Renal cortical epithelial cell (primary cell): Measurements from ENCODE around the gene STRN3. TPM values are rescaled to one million over a fixed set of nuclear protein-coding genes. Genes with fewer than 3 reads are reported as not detected.
A peak's percentile ranks its signal among the peaks of the same experiment; 100 is the strongest.
"Not testable (repeated sequence)": the region's sequence is repeated elsewhere in the genome, so short reads cannot be mapped to it uniquely, and the experiment has no call there.

Experiments used
- DNase-seq: peaks from one replicate; pipeline ENCODE4 v3.0.0-alpha.2; 2011; ENCODE audit warnings: low read depth
- total RNA-seq: library from RNA; depleted of rRNA; stranded (reverse); fragments of >200 nt; gene quantifications from 2 replicates; pipeline ENCODE4 v1.2.3, GENCODE V29; 2014

The STRN3 gene
- total RNA-seq, 1 donor from 2014 or later = 110 TPM

DNA sequence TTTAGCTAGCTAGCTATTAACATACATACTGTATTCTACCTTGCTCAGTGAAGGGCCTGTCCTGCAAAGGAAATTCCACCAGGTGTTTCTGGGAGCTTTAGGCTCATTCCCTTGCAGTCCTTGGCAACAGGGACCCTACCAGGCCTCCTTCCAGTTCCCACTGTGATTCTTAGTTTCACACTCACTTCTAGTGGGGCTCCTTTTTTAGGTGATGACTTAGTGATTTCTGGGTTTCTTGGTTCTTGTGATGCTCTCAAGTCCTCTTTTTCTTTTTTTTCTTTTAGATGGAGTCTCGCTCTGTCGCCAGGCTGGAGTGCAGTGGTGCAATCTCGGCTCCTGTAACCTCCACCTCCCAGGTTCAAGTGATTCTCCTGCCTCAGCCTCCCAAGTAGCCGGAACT, 10.4 kb upstream of the STRN3 start:
- no peak for DNase-seq

DNA sequence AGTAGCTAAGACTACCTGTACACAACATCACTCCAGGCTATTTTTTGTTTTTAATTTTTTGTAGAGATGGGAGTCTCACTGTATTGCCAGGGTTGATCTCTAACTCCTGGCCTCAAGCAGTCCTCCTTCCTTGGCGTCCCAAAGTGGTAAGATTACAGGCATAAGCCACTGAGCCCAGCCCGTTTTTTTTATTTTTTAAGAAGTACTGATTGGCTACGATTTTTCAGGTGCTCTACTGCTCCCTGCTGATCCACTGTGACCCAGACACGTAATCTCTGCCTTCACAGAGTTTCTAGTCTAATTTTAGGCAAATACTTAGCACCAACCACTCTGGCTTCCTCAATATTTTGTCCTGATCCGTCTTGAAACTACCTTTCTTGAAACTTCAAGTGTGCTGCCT, 4.3 kb upstream of the STRN3 start:
- DNase-seq = no peak

DNA sequence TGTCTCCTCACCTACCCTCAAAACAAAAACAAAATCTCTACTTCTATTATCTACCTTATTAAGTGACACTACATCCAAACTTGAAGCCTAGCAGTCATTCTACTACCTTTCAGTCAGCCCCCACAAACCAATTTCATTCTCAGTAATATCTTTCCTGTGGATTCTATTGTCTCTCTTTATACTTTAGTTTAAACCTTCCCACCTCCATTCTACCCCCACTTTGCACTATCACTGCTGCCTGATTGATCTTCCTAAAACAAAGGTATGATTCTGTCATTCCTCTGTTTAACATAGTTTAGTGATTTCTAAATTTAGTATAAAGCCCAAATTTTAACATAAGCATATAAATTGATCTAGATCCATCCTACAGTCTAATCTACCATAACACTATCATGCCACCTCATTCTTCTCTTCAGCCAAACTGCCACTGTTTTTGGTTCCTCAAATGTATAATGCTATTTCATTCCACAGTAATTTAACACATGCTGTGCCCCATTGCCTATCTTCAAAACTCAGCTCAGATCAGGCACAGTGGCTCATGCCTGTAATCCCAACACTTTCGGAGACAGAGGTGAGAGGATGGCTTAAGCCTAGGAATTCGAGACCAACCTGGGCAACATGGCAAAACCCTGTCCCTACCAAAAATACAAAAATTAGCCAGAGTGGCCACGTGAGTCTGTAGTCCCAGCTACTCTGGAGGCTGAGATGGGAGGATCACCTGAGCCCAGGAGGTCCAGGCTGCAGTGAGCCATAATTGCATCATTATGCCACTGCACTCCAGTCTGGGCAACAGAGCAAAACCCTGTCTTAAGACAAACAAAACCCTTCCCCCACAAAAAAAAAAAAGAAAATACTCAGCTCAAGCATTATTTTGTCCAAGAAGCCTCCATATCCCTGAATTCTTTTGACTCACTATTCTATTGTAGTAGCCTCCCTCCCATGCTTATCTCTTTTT, 3.1 kb upstream of the STRN3 start:
- DNase-seq = peak; percentile 45

DNA sequence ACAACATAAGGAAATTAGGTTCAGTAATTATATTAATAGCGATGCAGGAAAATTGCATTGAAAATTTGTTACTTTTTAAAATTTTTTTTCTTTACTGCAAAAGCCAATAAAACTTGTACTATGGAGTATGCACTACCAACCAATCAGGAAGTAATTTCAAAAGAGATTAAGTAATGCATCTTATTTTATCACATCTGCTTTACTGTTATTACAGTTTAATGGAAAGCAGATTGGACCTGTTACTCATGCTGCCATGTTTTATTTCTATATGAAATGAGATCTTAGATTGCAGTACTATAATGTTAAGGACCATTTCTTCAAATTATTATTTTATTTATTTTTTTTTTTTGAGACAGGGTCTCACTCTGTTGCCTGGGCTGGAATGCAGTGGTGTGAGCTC, 1.7 kb upstream of the STRN3 start:
- DNase-seq = no peak

DNA sequence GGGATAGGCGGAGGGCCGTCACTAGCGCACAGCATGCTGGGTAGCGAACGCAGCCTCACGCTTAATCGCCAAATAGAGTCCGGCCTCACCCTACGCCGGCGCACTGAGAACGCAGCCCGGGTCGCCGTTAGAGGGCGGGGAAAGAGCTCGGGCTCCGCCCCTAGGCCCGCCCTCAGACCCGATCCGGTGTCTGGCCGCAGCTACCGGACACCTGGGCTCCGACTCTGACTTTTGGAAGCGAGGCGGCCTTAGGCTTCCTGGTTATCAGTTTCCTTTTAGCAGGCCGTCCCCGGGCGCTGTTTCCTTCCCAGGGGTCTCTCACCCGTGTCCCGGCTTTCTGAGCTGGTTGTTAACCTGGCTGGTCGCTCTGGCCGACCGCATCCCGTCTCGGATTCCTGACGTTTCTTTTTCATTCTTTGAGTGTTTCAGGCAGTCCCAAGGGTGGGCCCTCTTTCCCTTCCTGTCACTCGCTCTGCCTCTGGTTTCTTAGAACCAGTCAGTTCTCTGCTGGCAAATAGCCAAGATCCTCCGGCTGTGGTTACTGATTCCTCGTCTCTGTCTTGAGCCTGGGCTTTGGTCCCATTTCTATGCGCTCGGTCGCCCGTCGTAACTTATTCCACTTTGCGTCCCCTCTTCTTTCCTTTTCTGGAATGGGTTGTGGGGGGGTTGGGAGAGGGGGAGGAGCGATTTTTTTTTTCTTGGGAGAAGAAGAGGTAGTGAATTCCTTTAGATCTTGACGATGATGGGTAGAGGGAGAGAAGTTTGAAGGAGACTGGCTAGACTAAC, 464 bp upstream of the STRN3 start:
- DNase-seq = peak; percentile 98

DNA sequence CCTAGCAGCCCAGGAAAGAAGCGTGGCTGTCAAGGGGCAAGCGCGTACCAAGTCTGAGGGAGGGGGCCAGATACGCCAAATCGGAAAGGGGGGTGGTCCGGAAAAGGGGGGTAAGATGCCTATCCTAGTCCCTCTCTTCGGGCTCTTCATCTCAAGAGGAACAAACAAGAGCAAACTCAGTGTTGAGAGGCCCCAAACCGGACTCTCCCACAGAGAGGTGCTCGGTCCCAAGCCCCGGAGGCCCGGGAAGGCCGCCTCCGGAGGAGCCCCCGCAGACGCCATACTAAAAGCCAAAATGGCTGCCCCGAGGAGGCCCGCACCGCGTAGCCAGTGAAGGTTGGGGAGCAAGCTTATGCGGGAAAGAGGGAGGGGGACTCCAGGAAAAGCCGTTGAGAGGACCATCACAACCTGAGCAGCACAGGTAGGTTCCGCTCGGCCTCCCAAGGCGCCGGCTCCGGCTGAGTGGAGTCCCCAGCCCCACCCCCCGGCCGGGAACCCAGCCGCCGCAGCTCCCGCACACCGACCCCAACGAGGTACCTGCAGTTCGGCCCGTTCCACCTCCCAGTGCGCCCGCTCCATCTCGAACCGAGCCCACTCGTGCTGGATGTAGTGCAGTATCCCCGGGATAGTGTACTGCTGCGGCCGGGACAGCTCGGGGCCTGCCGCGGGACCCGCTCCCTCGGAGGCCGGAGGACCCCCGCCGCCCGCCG, 657 bp downstream of the STRN3 start, which contains the start of gene AP4S1:
Gene AP4S1, plus strand, starts transcription at position 283 of the 710 bp plus-strand sequence. CDS start 40,548 bp downstream, outside the sequence.
- DNase-seq = no peak

DNA sequence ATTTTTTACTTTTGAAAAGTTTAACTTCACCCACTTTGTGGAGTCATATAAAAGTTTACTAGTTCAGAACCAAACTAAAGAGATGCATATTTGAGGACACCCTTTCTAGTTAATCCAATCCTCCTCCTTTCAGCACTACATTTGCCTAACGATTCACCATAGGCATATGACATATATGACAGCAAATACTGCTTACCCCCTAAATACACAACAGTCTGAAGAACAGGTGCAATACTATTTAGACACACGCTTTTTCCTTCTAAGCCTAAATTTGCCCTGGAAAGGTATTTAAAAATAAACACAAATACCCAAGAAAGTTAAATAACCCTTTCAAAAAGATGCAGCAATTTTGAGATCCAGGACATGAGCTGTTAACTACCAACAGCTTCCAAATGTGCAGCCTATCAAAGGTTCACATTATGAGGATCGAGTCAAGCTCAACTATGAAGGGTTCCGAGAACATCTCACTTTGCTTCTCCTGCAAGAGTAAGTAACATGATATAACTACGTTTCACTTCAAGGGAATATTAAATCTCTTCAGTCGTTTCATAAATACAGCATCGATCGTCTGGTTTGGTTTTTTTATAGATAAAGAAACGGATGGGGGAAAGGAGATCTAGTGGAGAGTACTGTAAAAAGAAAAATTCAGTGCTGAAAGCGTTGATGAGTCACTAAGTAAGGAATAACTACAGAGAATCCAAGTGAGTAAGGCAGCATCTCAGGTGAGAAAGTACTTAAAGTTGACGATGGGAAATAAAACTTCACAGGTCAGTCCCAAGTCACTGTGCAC, 1.4 kb downstream of the STRN3 start:
- DNase-seq = peak; percentile 61

DNA sequence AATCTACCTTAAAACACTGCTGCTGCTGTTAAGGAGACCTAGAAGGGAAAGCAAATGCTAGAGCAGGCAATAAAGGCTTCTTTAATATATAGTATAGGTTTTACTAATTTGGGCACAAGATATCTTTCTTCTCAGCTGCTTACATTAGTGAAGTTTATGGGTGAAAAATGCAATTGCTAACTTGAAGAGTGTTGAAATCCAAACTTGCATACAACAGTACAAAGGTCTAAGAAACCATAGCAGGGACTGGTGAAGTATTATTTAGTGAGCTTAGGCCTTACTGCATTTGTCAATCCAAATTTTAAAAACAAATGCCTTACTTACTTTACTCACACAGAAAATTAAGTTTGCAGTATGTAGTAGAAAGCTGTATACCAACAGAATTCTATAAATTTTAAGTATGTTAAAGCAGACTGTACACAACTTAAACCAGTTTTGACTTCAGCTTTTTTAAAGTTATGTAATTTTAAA, 2.1 kb downstream of the STRN3 start:
- peak; percentile 43 for DNase-seq

DNA sequence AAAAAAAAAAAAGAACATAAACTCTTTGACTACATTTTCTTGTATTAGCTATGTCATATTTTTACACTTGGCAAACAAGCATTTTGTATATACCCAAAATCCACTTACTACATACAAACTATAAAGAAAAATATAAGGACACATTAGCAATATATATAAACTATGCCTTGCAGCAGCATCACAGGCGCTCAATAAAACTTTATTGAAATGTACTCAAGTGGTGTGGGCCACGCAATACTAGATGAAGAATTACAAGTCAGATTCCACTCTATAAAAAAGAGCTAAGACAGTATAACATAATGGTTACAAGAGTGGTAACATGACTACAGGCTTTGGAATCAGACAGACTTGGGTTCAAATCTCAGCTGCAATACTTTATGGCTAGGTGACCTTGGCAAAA, 3.8 kb downstream of the STRN3 start:
- no peak for DNase-seq

DNA sequence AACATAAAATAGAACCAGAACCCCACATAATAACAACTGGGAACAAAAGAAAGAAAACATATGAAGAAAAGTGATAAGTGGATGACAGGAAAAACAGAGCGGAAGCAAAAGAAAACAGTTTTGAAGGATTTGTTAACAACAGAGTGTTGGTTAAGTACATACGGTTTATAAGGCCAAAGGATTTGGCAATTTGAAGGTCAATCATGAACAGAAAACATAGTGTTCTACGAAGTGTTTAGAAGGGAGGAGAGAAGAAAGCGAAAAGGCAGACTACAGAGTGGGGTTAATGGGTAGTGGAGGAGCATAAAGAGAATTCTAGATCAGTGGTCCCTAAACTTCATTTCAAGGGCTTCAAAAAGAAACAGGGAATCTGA, 4.6 kb downstream of the STRN3 start:
- no peak for DNase-seq

DNA sequence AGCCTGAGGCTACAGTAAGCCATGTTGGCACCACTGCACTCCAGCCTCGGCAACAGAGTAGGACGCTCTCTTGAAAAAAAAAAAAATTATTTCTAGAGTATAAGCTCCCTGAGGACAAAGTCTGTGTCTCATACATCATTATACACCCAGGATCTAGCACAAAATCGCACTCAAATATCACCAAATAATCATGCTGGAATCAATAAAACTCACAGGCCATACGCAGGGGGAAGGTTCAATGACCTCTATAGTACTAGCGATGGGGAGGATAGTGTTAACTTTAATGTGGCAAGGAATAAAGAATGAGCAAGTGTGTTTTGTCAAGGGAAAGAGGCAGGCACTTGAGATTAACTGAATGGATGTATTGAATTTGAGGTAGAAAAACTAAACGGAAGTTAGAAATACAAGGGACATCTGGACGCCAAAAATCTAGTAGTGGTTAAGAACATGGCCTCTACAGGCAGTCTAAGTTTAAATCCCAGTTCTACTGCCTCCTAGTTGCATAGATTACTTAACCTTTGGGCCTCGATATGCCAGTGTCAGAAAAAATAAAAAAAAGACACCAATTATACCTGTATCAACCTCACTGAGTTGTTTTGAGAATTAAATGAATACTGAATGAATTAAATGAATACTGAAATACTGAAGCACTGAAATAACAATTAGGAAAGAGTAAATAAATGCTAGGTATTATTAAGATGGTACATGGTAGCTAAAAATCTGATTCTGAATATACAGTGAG, 5.2 kb downstream of the STRN3 start:
- DNase-seq = no peak

DNA sequence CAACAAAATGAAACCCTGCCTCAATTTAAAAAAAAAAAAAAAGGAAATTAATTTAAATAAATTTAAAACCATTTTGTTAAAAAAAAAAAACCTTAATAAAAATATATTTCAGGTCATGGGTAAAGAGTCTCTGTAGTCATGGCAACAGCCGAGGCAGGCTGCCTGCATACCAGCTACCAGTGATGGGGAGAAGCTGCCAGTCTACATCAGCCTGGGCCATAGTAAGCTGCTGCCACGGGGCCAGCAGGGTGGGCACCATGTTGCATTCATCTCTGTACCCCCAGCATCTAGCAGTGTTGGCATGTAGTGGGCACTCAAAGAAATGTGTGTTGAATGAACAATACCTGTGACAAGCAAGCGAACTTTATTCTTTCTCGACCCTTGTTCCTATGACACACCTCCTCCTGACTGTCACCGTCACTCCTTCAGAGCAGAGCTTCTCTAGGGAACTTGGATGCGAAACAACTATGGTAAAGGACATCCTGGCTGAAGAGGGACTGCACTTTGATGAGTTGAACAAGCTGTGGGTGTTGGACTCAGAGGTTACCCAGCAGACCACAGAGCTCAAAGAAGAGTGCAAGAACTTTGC, 8.0 kb downstream of the STRN3 start:
- DNase-seq = no peak

DNA sequence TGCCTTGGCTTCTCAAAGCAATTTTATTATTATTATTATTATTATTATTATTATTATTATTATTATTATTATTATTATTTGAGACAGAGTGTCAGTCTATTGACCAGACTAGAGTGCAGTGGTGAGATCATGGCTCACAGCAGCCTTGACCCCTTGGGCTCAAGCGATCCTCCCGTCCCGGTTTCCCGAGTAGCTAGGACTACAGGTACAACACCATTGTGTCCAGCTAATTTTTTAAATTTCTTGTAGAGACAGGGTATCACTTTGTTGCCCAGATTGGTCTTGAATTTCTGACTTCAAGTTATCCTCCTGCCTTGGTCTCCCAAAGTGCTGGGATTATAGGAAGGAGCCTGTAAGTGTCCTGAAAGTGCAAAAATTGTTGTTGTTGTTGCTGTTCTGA, 12.3 kb downstream of the STRN3 start:
- DNase-seq = no peak

DNA sequence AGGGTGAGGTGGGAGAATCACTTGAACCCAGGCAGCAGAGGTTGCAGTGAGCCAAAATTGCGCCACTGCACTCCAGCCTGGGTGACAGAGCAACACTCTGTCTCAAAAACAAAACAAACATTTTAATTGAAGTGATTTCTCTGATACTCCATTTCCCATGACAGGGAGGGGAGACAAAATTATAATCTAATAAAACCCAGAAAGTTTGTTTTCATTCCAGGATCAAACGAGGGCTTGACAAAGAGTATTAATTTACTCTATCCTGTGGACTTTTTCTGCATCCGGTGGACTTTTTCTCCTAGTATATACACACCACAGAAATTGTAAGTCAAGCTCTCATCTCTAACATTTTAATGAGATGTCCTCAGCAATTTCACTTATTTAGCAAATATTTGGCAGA, 15.2 kb downstream of the STRN3 start:
- no peak for DNase-seq

DNA sequence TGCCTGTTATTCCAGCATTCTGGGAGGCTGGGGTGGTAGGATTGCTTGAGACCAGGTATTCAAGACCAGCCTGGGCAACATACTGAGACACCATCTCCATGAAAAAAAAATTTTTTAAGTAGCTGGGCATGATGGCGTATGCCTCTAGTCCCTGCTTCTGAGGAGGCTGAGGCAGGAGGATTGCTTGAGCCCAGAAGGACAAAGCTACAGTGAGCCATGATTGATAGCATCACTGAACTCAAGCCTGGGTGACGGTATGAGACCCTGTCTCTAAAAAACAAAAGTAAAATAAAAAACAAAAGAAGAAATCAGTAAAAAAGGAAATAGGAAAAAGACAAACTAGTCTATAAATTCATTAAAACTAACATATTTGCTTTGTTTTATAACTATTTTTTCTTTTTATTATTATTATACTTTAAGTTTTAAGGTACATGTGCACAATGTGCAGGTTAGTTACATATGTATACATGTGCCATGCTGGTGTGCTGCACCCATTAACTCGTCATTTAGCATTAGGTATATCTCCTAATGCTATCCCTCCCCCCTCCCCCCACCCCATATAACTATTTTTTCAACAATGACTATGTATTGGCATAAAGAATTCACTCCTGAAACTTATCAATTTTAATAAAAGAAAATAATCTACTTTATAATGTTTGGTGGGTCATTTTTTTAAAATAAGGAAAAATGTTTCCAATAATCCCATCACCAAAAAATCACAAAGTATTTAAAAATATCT, 16.2 kb downstream of the STRN3 start:
- no peak for DNase-seq

DNA sequence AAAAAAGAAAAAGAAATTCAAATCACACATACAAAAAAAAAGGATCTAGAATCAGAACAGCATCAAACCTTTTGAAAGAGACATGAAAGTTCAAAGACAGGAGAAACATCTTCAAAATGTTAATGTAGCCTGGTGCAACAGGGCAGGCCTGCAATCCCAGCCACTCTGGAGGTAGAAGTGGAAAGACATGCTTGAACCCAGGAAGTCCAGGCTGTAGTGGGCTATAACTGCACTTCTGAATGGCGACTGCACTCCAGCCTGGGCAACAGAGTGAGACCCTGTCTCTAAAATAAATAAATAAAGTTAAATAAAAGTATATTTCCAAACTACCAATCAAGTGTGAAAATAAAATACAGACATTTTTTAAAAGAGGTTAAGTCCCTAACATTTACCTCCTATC, 19.5 kb downstream of the STRN3 start:
- DNase-seq = no peak

DNA sequence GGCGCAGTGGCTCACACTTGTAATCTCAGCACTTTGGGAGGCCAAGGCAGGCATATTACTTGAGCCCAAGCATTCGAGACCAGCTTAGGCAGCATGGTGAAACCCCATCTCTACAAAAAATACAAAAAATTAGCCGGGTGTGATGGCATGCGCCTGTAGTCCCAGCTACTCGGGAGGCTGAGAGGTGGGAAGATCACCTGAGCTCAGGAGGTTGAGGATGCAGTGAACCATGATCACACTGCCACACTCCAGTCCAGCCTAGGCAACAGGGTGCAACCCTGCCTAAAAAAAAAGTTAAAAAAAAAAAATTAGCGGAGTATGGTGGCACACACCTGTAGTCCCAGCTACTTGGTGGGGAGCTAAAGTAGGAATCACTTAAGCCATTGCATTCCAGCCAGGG, 22.2 kb downstream of the STRN3 start:
- DNase-seq = not testable (repeated sequence)

DNA sequence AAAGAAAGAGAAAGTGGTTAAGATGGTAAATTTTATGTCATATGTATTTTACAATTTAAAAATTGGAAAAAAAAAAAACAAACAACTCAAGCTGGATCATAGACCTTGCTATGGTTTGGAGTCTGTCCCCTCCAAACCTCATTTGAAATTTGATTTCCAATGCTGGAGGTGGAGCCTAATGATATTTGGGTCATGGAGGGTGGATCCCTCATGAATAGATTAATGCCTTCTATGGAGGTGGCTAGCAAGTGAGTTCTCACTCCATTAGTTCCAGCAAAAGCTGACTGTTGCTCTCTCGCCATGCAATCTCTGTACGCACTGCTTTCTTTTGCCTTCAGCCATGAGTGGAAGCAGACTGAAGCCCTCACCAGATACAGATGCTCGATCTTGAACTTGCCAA, 22.9 kb downstream of the STRN3 start:
- DNase-seq = no peak

DNA sequence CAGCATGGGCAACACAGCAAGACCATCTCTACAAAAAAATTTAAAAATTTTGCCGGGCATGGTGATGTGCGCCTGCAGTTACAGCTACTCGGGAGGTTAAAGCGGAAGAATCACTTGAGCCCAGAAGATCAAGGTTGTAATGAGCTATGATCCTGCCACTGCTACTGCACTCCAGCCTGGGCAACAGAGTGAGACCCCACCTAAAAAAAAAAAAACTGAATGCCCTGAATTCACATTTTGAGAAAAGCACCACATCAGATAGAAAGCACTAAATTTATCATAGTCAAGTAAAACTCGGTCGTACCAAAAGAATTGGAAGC, 24.9 kb downstream of the STRN3 start:
- no peak for DNase-seq
